GM18498 (cell line): ENCODE data around the gene ELL3.
A peak's percentile ranks its signal among the peaks of the same experiment; 100 is the strongest.
"Not testable (repeated sequence)": the region's sequence is repeated elsewhere in the genome, so short reads cannot be mapped to it uniquely, and the experiment has no call there.

ENCODE experiments used
- ATAC-seq: cut with Tn5 transposase; IDR thresholded peaks from one replicate; pipeline ENCODE4 v1.9.1; 2021; ENCODE audit warnings: mild to moderate bottlenecking, moderate library complexity; ENCODE audit not compliant: unreplicated experiment

Gene ELL3

DNA sequence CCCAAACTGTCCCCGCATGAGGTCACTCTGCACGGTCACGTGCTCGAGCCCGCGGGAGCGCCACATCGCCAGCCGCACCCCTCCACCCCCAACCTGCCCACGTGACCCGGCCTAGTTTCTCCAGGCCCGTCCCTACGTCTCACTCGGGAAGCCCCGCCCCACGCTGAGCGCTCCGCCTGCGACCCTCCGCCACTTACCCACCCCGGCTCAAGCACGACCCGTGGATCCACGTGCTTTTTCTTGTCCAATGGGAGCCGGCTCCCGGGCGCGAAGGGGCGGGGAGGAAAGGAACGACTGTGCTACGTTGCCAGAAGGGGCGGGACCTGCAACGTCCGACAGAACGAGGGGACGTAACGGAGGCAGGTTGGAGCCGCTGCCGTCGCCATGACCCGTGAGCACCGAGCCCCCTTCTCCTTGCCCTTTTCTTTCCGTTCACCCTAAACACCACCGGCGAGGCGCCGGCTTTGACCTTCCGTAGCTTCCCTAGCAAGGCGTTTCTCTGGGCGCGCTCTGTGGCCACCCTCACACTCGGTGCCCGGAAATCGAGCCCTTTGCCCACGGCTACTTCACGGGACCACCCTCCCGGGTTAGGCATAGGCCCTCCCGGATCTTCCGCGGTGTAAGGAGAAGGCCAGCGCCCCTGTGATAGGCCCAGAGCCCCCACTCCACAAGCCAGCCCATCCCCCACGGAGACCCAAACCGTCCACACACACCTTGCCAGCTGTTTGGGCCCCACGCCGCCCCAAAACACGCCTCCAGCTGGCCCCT is 15.4 kb upstream of the ELL3 start, which contains the start of gene SERF2:
TSS of gene SERF2 (plus strand) at position 328 of the 768 bp plus-strand sequence. CDS start at position 385, 57 bp downstream.
- ATAC-seq: peak; percentile 93

DNA sequence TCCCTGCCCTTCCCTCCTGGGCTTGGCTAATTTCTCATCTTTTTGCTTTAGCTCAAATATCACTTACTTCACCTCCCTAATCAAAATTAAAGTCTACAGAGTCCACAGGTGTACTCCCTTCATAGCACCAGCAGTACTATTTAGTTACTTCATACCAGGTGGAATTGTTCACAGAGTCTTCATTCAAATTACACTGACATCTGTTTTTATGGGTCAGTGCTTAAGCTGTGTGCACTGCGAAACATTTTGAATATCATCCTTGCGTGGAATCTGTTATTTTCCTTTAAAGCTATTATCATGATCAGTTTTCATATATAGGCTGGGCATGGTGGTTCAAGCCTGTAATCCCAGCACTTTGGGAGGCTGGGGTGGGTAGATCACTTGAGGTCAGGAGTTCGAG is 12.6 kb upstream of the ELL3 start:
- ATAC-seq: no peak

DNA sequence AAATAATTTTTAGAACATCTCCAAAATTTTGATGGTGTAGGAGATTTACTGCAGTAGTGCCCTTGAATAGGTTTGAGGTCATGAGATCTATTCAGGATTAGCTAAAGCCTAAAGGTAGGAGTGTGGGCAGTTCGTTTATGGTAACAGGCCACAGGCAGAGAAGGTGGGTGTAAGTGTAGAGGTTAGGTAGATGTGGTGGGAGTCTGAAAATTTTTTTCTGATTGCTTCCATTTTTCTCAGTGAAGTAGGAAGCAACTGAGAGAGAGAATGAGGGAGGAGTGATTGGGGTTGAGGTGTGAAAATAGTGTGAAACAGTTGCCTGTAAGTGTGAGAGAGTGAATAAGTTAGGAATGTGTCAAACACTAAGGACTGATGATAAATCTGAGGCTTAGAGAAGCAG is 2.2 kb upstream of the ELL3 start:
- no peak for ATAC-seq

DNA sequence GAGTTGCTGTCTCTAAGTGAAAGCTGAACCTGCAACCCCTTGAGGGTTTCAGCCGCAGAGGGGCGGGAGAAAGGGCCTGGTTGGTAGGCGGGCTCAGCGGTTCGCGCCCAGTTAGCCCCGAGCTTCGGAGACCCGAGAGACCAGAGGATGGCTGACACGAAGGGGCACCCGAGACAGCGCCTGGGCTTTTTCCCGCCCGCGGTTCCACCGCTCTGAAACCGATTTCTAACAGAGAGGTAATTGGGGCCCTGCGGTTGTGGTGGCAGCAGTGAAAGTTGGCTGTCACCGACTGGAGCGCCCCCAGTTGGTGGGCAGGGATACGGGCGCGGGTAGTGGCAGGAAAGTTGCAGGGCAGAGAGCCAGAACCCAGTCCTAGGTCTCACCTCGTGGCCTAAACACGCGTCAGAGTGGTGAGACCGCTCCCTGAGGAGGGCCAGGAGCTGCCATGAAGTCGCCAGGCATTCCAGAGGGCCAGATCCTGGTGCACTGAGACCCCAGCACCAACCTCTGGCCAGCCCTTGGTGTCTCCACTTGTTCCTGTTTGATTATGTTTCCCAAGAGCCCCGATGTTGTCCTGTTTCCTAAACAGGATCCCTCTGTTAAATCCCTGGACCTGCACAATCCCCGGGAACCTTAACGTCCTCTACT is 625 bp upstream of the ELL3 start:
- ATAC-seq: peak; percentile 65

- ATAC-seq: peak; percentile 54
Measured at GRCh38 chr15:43776101-43776717, 557 bp downstream of the ELL3 start.

- ATAC-seq: no peak
Measured at GRCh38 chr15:43775411-43775965, 1.3 kb downstream of the ELL3 start.

- ATAC-seq: no peak
Measured at GRCh38 chr15:43774062-43774461, 2.7 kb downstream of the ELL3 start.

DNA sequence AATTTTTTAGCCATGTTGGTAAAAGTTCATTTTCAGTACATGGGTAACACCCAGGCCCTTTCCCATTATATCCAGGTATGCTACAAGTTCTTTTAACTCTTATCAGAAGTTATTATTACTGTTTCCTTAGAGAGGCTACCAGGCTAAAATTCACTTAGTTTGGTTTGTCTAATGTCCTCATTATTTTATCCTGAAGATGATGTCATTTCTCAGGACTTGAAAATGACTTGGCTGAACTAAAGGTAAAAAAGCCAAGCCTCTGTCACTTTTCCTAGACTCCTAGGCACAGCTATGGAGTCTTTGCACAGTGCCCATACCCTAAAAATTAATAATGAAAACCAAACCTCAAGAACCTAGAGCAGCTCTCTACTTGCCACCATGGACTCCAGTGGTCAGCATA is 4.1 kb downstream of the ELL3 start:
- ATAC-seq: no peak

- no peak for ATAC-seq
Measured at GRCh38 chr15:43771816-43772215, 5.0 kb downstream of the ELL3 start.

- ATAC-seq: no peak
Measured at GRCh38 chr15:43769584-43770228, 7.1 kb downstream of the ELL3 start.

GRCh38 chr15:43763819-43764446 is 12.8 kb downstream of the ELL3 start:
- no peak for ATAC-seq

- no peak for ATAC-seq
Measured at GRCh38 chr15:43762824-43763223, 13.9 kb downstream of the ELL3 start.

DNA sequence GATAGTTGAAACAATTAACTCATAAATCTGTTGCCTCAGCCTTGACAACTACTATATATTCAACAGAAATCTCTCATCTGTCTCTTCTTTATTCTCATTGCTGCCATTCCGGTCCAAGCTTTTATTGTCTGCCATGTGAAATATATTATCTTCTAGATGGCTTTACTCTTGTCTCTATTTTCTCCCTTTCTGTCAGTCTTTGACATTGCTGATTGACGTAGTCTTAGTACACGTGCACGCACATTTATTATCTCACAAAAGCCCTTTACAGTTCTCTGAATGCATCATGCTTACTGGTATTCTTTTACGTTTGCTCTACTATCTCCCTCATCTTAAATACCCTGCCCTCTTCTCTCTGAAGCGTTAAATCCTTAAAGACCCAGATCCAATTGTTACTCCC is 24.9 kb downstream of the ELL3 start:
- ATAC-seq: no peak

DNA sequence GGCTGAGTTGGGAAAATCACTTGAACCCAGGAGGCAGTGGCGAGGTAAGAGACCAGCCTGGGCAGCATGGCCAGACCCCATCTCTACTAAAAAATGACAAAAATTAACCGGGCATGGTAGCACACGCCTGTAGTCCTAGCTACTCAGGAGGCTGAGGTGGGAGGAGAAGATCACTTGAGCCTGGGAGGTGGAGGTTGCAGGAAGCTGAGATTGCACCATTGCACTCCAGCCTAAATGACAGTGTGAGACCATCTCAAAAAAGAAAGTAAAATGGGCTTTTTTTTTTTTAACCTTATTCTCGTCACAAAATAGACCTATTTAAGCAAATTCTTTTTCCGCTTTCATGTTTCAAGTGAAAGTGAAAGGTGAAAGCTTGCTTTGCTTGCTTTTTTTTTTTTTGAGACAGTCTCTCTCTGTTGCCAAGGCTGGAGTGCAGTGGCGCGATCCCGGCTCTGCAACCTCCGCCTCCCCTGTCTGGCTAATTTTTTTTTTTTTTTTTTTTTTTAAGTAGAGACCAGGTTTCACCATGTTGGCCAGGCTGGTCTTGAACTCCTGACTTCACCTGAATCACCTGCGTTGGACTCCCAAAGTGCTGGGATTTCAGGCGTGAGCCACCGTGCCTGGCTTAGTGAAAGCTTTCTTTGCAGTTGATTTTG is 26.9 kb downstream of the ELL3 start:
- ATAC-seq: peak; percentile 41

- no peak for ATAC-seq
Measured at GRCh38 chr15:43748376-43748775, 28.4 kb downstream of the ELL3 start.

DNA sequence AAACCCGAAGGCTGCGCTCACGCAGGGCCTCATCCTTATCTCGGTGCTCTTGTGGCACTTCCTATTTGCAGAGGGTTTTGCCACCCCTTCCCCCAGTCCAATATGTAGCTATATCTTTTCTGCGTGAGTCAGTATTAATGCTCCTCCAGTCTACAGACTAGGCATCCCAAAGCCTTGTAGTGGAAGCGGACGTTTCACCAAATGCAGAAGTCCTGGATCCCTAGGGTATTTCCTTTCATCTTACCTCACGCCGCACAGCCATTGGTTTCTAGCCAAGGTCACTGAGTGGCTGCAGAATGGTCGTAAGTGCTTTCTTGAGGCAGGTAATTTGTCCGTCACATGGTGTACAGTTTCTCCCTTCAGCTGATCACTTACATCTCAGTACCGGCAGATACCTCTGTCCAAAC is 29.9 kb downstream of the ELL3 start:
- peak; percentile 14 for ATAC-seq

GRCh38 chr15:43746245-43746902 is 30.4 kb downstream of the ELL3 start, which contains the start of gene PDIA3:
Gene PDIA3, plus strand, starts transcription at chr15:43746438. Its CDS starts 102 bp downstream, at chr15:43746540.
- ATAC-seq: peak; percentile 81

- ATAC-seq: peak; percentile 51
Measured at GRCh38 chr15:43735416-43735815, 41.4 kb downstream of the ELL3 start.

GRCh38 chr15:43728053-43728725 is 48.6 kb downstream of the ELL3 start:
- not testable (repeated sequence) for ATAC-seq
